ENCODE measurements around the gene RUVBL2. TPM values are rescaled to one million over a fixed set of nuclear protein-coding genes. Genes with fewer than 3 reads are reported as not detected.

Gene RUVBL2
- total RNA-seq, 1 experiment from 2014 or later, result 270 TPM

DNA sequence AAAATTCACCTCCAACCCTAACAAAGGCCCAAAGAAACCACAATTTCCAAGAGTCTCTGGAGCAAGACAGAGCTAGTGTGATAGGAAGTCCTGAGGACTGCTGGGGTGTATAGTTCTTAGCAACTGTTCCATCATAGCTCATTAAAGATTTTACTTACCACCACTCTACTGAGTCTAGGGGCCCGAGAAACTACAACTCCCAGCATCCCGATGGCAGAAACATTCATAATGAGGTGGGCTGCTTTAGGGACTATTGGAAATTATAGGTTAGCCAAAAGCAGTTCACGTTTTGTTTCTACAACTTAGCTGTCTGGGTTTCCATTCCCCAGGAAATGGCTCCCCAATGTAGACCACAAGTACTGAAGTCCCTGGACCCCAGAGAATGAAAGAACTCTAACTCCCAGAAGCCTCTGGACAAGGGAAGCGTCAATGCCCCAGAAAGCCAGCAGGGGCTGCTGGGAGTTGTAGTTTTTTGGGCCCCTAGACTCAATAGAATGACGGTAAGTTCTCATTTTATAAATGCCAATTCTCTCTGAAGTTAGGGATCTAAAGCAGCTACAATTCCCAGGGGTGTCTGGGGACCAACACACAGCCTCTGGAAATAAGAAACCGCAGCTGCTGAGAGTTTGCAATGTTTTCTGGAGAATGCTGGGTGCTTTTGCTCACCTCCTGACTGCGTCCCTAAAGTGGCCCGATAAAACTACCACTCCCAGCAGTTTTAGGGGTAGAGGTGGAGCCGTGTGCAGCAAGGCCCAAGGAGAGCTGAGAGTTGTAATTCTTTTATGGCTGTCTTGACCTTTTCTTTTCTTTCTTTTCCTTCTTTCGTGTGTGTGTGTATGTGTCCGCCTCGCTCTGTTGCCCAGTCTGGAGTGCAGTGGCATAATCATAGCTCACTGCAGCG lies 17.5 kb upstream of the RUVBL2 start:
- Histone ChIP-seq H3K4me2 (ENCODE audit: low read length) (no peak overlapping the region), H3K9me3 (ENCODE audit: control insufficient read depth in 1 of 2, insufficient read depth in 1 of 2, low read depth in 1 of 2, low read length in 2 of 2) (no peaks in the 10 kb centered on the region), H4K20me1 (ENCODE audit: insufficient read depth) (no peaks in the 10 kb centered on the region), H3K4me3 (replicated peaks in 1 of 2; ENCODE audit: low read depth in 1 of 2, low read length in 2 of 2) (no peak overlapping the region), H3K9me2 (ENCODE audit: insufficient read depth) (no peaks in the 10 kb centered on the region), H2AFZ (ENCODE audit: low read depth, low read length, poor library complexity, severe bottlenecking) (no peak overlapping the region), H3K9ac (ENCODE audit: low read length) (no peak overlapping the region), H3K79me2 (ENCODE audit: insufficient read depth, low read length) (no peaks in the 10 kb centered on the region), H3K27ac (ENCODE audit: low read depth, low read length) (no peak overlapping the region), H3K4me1 (ENCODE audit: control insufficient read depth in 1 of 2, insufficient read depth in 2 of 2, low read length in 2 of 2) (peaks cover 5 to 14% of the 10 kb centered on the region in 2 experiments; a peak in 3 of 4 replicates), H3K27me3 (ENCODE audit: insufficient read depth, low read length) (no peaks in the 10 kb centered on the region), H3K36me3 (ENCODE audit: control insufficient read depth in 1 of 2, insufficient read depth in 2 of 2, low read length in 2 of 2) (peaks cover 11 to 18% of the 10 kb centered on the region in 2 experiments; a peak in 2 of 4 replicates)
- TF ChIP-seq, protein P1, sequence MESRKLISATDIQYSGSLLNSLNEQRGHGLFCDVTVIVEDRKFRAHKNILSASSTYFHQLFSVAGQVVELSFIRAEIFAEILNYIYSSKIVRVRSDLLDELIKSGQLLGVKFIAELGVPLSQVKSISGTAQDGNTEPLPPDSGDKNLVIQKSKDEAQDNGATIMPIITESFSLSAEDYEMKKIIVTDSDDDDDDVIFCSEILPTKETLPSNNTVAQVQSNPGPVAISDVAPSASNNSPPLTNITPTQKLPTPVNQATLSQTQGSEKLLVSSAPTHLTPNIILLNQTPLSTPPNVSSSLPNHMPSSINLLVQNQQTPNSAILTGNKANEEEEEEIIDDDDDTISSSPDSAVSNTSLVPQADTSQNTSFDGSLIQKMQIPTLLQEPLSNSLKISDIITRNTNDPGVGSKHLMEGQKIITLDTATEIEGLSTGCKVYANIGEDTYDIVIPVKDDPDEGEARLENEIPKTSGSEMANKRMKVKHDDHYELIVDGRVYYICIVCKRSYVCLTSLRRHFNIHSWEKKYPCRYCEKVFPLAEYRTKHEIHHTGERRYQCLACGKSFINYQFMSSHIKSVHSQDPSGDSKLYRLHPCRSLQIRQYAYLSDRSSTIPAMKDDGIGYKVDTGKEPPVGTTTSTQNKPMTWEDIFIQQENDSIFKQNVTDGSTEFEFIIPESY (IDR thresholded peaks at IDR 0.05; ENCODE audit: extremely low read depth, insufficient replicate concordance, low read length), result no peak
- TF ChIP-seq ELF1 (IDR thresholded peaks at IDR 0.05; ENCODE audit: borderline replicate concordance, low read depth) (no peak; the same call in 1 of the 2 replicates), YY1 (IDR thresholded peaks at IDR 0.05; ENCODE audit: extremely low read depth, insufficient replicate concordance, low read depth, low read length) (peak; percentile 52), POLR2A (IDR thresholded peaks at IDR 0.05; ENCODE audit: borderline replicate concordance, extremely low read depth, insufficient read depth, insufficient read length) (no peak)
- TF ChIP-seq, protein P2, sequence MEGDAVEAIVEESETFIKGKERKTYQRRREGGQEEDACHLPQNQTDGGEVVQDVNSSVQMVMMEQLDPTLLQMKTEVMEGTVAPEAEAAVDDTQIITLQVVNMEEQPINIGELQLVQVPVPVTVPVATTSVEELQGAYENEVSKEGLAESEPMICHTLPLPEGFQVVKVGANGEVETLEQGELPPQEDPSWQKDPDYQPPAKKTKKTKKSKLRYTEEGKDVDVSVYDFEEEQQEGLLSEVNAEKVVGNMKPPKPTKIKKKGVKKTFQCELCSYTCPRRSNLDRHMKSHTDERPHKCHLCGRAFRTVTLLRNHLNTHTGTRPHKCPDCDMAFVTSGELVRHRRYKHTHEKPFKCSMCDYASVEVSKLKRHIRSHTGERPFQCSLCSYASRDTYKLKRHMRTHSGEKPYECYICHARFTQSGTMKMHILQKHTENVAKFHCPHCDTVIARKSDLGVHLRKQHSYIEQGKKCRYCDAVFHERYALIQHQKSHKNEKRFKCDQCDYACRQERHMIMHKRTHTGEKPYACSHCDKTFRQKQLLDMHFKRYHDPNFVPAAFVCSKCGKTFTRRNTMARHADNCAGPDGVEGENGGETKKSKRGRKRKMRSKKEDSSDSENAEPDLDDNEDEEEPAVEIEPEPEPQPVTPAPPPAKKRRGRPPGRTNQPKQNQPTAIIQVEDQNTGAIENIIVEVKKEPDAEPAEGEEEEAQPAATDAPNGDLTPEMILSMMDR (IDR thresholded peaks at IDR 0.05 in 2 of 3, conservative IDR thresholded peaks at IDR 0.05 in 1 of 3; ENCODE audit: borderline replicate concordance in 1 of 3, insufficient read depth in 1 of 3, low read depth in 2 of 3, low read length in 2 of 3), result 0 out of 6 replicates have a peak, but pooled peaks of 1 of the 3 experiments have one; percentile 10
- CTCF ChIA-PET, result interaction anchor here (0.7 to 3.1 kb wide), 2 partner anchors 17 to 468 kb away, joined by 5 to 14 read pairs; partner anchors contain the start of genes GYS1 and RUVBL2
- DNase-seq (ENCODE audit: low read depth, low spot score) (no peak), ATAC-seq (peak; percentile 80)
- BruUV-seq (replicated peaks), result no TSS peak
- POLR2A ChIA-PET, result interaction anchor here (0.7 to 1.5 kb wide), 3 partner anchors 9 to 104 kb away, joined by 3 to 7 read pairs (median 3); partner anchors contain the start of gene PPP1R15A
- RAD21 ChIA-PET (ENCODE audit: low non-redundant PET in 1 of 2, low total read pairs in 2 of 2, uncharacterized antibody in 2 of 2, unreplicated experiment in 2 of 2), result interaction anchor here in 1 of 2 experiments (0.7 kb wide), 1 partner anchor 132 kb away, joined by 3 read pairs; no protein-coding TSS in a partner anchor
- intact Hi-C loops (cut with micrococcal nuclease), result no loop called here
